8988T (cell line): ENCODE results near the gene GOLIM4.
"Not testable (repeated sequence)": the region's sequence is repeated elsewhere in the genome, so short reads cannot be mapped to it uniquely, and the experiment has no call there.

Experiments
- DNase-seq: peaks from one replicate; pipeline ENCODE4 v3.0.0; 2011

Gene GOLIM4

DNA sequence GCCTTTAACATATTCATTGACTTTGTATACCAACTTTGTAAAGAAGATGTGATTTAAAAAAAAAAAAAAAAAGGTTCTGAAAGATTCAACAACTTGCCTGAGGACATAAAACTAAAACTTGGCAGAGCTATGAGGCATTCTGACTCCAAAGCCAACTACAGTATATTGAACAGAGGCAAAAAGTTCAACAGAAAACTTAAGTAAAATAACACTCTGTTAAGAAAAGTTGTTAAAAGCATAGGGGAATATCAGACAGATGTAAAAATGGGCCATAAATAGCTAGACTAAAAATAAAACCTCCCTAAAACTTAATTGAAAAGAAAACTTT, 23.4 kb downstream of the GOLIM4 start:
- DNase-seq = no peak

DNA sequence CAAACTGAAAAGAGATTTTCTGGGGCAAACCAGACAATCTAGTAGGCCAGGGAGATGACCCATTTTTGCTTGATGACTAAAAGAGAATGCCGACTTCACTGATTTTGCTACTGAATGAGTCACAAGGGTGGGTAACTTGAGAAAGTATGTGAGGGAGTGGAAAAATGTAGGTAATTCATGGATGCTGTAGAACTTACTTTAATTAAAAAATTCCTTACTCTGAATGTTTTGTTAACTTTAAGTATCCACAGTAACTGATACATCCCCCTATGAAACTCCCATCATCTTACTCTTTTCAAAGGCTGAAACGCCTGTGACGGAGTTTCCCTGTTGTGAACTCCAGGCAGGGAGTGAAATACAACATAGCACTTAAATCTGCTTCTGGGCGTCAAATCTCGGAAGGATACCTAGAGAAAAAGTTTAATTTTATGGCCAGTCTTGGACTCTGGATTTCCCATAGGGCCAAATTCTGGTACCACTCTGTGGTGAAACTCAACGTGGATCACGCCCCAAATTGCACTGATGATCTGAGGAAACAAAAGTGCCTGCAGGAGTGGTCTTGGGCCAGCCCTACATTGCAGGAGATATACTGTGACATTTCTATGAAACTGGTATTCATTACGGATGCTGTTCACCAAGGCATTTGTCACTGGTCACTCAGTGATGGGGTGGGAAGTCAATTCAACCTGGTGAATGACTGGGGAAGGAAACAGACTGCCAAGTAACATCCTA, 24.0 kb downstream of the GOLIM4 start:
- DNase-seq = no peak

DNA sequence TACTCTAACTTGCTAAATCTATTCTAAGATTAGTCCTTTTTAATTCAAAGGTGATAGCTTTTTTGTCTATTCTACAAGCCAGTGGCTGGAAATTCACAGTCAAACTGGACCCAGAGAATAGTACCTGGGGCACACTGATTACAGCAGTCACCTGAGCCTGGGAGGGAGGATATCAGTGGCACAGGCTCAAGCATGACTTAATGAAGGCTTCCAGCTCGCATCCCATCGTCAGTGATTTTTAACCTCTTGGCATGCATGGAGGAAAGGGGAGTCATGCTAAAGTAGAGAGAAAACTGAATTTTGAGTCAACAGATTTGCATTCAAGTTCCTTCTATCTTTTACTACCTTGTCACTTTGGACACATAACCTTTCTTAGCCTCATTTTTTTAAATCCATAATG, 24.8 kb downstream of the GOLIM4 start:
- no peak for DNase-seq

DNA sequence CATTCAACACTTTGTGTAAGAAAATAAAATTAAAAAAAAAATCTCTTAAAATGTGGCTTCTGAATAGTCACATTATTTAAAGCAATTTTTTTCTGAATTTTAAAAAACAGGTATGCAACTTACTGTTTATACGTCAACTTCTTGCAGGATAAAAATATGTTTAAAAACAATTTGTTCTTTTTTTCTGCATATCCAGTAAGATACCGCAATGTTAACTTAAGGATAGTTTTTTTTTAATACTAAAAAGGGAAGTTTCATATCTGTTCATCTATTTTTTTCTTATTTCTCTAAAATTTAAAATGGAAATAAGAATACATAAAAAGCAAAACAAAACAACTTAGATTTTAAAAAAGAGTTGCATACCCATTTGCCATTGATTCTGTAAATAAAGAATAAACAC, 27.4 kb downstream of the GOLIM4 start:
- DNase-seq = no peak

DNA sequence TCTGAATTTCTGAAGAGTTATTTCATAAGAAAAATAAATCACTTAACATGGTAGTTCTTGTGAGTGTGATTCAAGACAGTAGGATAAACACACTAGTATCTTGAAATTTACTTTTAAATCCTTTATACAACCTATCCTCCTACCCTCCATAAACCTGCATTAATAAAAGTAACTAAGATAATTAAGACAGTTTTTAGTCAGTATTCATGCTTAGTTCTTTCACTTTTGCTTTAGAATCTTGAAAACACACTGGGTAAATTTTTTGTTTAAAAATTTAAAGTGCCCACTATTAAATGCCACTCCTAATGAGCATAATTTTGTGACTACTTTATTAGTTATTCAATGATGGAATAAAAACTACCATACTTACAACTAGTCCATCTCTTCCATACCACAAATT, 28.8 kb downstream of the GOLIM4 start:
- DNase-seq = no peak

DNA sequence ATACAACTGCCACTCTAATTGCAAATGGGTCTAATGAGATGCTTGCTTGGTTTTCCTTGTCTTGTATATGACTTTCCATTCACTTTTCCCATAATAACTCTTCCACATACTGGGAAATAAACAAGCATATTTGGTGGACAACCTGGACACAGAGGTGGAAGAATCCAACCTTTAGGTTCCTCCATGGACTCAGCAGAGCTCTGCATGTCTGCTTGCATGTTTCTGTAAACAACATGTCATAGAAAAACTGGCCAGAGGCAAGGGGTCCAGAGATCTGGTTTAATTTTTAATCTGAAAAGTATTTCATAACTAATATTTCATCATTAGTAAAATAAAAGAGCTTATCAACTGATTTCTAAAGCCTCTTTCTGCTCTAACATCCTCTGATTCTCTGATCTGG, 30.2 kb downstream of the GOLIM4 start:
- DNase-seq = no peak

DNA sequence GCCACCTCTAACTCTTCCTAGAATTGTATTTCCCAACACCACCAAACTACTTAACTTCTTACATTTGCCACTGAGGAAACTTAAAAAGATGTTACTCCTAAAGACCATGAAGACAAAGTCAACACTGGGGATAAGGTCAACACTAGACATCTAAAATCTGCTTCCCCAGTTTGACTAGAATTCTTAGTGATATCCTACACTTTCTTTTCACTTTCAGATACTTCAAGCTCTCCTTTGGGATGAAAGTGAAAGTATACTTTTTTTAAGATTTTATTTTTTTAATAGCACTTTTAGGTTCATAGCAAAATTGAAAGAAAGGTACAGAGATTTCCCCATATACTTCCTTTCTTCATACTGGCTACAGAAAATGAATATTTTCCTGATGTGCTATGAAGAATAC, 32.6 kb downstream of the GOLIM4 start:
- DNase-seq = no peak

DNA sequence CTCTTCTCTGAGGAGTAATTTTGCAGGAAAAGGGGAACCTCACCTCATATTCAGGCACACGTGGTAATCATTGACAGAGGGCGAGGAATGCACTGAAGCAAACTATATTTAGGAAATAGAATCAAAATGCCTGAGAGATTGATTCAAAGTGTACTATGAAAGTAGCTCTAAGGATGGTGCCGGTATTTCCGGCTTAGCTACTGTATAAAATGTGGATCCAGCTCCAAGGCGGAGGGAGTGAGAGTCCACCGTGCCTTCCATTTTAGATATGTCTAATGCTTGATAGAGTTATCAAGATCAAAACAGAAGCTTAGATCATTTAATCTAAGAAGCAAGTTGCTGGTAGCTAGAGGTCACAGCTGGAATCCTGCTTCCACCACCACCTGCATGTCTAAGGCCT, 33.0 kb downstream of the GOLIM4 start:
- DNase-seq = no peak

DNA sequence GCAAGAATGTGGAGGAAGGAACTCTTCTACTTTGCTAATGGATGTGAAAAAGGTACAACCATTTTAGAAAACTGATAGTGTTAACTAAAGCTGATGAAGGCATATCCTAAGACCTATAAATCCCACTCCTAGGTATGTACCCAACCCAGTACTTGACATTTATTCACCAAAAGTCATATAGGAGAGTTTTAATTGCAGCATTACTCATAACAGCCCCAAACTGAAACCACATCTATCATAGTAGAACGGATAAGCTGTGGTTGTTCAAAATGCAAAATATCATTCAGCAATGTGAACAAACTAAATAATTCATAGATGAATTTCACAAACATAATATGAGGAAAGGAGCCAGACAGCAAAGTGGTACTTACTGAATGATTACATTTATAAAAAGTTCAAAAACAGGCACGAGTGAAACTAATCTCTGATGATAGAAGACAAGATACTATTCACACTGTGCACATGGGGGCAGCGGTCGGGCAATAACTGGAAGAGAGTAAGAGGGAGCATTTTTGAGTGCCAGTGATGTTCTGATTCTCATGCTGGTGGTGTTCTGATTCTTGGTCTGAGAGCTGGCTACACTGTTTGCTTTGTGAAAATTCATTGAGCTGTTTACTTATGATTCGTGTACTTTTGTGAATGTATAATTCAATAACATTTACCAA, 34.3 kb downstream of the GOLIM4 start:
- DNase-seq = no peak

DNA sequence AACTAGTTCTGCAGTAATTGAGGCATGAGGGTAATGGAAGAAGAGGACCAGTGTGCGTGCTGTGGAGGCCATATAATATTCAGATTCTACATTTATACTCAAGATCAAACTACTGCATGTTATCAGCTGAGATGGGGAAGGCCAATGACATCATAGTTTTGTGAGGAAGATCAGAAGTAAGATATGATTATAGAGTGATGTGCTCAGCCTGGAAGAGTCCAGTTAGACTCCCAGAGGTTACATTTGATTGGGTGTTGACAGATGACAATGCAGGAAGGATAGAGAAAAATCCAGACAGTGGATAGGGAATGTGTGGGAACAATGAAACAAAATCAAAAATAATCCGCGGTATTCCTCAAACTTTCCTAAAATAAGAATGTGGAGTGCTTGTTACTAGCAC, 35.4 kb downstream of the GOLIM4 start:
- no peak for DNase-seq

DNA sequence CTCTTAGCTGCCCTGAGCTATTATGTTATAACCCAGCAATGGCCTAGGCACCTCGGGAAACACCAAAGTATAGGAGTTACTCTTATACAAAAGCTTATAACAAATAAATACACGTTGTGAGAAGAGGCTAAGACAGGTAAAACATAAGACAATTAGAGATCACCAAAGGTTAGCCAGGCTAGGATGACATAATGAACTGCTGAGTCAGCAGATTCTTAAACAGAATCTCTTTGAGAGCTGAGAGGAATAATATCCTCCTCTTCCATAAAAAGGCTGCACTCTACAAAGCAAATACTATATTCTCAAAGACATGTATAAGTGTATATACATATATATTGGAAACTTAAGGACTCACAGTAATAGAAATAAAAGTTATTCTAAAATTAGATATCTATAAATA, 37.2 kb downstream of the GOLIM4 start:
- no peak for DNase-seq

DNA sequence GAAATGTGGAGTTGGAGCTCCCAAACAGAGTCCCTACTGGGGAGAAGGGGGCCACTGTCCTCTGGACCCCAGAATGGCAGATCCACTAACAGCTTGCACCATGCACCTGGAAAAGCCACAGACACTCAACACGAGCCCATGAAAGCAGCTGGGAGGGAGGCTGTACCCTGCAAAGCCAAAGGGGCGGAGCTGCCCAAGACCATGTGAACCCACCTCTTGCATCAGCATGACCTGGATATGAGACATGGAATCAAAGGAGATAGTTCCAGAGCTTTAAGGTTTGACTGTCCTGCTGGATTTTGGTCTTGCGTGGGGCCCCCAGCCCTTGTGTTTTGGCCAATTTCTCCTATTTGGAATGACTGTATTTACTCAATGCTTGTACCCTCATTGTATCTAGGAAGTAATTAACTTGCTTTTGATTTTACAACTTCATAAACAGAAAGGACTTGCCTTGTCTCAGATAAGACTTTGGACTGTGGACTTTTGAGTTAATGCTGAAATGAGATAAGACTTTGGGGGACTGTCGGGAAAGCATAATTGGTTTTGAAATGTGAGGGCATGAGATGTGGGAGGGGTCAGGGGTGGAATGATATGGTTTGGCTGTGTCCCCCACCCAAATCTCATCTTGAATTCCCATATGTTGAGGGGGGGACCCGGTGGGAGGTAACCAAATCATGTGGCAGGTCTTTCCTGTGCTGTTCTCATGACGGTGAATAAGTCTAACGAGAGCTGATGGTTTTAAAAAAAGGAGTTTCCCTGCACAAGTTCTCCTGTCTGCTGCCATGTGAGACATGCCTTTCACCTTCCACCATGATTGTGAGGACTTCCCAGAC, 39.1 kb downstream of the GOLIM4 start:
- not testable (repeated sequence) for DNase-seq

DNA sequence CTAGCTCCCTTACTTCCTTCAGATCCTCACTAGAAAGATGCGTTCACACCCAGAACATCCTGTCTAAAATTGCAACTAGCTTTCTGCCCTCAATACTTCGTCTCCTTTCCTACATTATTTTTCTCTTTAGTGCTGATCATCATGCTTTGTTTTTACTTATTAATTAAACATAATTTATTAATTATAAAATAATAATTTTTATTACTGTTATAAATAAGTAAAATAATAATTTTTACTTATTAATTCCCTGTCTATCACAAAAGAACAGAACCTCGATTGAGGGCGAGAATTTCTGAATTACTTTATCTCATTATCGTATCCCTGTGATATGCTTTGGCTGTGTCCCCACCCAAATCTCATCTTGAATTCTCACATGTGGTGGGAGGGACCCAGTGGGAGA, 41.3 kb downstream of the GOLIM4 start:
- DNase-seq = no peak

DNA sequence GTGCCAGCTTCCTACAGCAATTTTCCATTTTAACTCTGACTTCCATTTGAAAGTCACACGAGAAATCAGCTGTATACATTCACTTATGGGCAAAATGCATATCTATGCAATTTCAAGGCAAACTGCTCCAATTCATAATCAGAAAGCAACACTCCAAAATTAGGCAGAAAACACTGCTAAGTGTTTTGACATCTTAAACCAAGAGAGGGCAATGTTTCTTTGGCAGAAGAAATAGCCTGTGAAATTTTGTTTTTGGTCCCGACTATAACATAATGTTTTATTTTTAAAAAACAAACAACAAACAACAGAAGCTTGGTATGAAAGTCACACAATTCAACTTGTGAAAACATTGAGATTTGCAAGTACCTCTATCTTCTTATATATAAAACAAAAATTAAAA, 42.6 kb downstream of the GOLIM4 start:
- no peak for DNase-seq

DNA sequence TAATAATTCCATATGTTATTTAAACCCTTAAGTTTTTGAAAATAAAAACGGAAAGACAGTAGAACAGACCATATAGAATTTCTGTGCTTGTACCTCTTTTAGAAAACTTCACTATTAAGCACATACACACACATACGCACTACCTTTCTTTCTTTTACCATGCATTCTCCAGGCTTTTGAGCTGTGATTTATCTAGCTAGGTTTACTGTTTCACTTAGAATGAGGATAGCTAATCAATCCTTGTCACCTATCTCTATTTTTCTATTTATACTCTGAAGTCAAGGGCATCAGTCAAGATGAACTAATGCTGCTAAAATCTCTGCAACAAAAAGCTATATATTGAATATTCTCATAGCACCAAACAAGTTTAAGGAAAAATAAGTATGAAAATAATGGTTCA, 43.2 kb downstream of the GOLIM4 start:
- no peak for DNase-seq

DNA sequence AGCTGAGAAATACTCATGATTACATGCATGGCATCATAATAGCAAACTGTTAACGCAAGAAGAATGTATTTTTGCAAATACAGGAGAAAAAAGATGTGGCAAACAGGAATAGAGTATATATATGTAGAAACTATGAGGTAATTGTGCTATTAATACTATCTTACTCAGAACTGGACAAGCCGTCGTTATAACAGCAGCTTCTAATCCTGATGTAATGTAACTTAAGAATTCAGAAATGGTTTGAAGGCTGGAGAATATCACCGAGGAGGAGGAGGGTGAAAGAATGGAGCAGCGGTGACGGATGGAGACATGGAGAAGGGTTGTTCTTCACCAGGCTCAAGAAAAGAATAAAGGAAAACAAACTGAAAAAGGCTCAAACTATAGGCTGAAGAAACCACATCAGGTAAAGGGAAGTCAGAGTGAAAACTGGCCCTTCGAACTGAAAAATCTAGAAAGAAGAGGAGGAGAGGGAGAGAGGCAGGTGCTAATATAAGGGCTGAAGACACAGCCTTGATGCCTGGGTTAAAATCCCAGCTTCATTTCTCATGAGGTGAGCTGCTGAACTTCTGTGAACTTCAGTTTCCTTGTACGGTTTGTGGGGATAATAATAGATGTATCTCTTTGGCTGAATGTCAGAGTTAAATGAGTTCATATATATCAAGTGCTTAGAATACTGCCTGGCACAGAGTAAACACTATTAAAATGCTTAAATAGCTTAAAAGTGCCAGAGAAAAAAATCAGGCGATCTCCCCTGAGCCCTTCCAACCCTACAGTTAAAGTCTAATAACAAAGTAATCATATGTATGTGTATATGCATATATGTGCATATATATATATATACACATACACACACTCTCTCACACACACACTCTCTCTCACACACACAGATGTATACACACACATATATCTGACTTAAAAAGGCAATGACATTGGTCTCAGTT, 43.9 kb downstream of the GOLIM4 start:
- DNase-seq = no peak

DNA sequence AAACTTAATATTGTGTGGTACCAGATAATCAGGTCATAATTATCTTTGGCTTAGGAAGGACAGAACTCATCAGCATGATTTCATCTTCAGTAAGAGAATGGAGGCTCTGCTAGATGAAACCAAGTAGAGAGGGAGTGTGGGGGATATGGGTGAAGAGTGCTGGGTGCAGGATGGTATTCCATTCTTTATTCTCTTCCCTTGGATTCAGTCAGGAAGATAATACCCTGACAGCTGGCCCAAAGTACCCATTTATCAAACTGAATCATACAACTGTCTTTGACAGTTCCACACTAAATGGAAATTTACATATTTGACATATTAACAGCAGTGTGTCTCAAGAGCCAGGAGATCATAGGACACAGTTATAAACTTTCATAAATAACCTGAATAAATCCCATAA, 44.7 kb downstream of the GOLIM4 start:
- DNase-seq = no peak

DNA sequence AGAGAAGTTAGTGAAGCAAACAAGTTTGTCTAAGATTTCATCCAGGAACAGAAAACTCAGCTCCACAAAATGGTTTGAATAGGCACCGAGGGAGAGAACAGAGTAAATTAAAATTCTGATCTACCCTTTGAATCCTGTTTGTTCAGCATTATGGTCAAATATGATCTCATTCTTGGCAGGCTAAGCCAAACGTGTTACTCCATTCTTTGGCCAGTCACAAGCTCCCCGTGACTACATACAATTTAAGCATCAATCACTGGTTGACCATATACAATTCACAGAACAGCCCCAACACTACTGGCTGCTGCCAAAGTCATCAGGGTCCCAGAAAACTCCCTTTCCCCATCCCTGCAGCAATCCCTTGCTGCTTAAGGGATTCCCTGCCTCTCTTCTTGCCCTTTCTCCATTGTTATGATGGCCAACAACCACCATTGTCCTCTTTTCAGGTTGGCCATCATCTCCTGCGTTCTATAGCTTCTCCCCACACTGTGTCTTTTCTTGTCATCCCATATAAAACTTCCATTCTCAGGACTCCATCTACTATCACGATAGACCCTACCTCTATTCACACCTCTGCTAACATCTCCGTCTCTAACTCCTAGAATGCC, 46.3 kb downstream of the GOLIM4 start:
- no peak for DNase-seq

DNA sequence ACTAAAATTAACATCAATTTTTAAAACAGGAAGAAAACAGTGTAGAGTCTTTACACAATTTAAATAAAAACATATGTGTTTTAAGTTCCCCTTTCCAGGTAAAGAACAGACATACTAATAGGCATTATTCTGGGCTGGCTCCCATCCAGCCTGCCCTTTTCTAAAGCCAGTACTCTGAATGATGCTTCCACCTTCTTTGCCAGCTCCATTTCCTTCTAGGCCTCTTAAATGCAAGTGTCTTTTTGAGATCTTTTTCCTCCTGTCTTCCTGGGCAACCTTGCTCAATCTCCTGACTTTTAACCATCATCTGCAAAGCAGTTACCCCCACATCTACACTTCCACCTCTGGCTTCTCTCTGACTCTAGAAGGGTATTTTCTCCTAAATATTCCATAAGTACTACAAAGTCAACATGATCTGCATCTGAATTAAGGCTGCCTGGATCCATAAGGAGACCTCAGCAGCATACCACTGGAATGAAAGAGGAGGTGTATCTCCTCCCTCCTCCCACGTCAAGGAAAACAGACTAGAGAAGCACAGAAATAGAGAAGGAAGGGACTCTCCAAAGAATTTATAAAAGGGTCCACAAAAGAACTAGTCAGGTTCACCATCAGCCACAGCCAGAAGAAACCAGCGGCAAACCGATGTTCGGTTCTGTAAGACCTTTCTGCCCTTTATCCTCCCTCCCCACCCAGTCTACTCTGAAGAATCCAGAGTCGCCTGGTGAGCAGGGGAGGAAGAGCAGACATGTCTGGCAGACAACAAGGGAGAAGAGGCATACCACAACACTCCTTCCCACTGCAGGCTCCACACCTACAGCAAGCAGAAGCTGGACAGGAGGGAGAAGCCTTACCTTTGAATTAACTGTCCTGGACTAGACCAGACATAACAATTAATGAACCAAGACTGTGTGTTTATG, 47.1 kb downstream of the GOLIM4 start:
- no peak for DNase-seq

DNA sequence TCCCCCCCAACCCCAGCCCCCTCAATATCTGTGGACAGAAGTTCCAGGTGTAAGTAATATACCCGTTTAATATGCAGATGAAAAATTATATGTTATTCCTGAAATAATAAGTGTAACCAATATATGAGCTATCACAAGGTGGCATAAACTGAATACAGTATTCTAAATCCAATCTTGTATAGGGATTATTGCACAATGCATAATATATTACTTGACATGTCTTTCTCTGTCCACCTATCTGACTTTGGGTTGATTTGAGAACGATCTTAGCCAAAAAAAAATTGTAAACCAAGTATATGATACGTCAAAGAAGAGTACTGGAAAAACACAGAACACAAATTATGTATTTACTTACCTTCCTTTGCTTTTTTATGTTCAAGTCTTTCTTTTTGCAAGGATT, 47.8 kb downstream of the GOLIM4 start:
- no peak for DNase-seq

DNA sequence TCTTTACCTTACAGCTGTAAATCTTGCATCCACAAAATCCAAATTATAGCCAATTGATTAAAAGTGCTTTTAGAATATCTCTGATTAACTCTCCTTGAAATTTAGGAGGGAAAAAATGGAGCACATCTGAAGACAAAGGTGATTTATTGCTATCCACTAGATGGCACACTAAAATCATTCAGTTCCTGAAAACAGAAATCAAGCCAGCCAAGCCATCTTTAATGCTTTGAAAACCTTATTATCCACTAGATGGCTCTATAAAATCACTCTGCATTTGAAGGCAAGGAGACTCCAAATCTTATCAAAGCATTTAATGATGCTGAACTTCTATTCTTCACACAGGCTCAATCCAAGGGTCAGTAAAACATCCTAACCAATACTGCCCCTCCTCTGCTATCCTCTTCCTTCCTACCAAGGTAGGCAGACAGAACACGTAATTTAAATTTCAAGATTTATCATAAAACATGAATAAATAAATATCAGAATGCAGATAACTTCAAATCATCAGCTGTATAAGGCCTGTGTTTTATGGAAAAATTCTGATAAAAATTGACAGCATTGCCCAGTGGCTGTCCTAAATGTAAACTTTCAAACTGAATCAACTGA, 48.4 kb downstream of the GOLIM4 start:
- DNase-seq = no peak
